HPDE6-E6E7 (cell line): Measurements from ENCODE around the gene TBC1D22A.

Source experiments
- DNase-seq: peaks from one replicate; pipeline ENCODE4 v3.0.0; 2011; ENCODE audit warnings: missing footprints; ENCODE audit errors: extremely low spot score

The TBC1D22A gene

DNA sequence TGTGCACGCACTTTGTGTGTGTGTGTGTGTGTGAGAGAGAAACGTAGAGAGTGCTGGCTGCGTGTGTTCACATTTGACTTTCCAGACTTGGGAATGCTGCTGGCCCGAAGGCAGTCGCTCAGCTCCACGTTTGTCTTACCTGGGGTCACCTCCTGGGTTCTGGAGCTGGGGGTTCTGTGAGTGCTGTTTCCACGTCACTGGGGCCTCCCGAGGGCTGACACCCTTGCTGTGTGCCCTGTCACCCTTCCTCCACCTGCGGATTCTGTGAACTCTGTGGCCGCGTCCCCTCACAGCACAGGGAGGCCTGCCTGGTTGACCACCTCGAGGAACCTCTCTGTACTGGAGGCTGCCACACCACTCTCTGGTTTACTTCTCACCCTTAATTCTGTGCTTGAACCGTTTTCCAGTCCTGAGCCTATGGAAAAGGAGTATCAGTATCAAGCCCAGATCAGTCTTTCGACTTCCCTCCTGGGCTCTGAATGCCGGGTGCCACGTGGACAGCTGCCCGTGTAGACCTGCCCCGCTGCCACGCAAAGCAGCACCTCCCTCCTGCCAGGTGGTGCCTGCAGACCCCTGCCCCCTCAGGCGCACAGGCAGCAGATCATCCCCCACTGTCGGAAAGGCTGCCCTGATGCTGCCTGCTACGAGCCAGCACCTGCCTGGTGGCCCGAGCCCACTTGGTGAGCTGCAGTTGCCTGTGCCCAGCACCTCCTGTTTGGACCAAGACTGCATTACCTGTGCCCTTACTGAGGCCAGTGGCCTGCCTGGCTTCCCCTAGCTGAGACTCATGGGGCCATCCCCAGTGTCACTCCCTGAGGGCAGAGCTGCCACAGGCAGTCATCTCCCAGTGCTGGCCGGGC lies 233.3 kb downstream of the TBC1D22A start:
- no peak for DNase-seq

DNA sequence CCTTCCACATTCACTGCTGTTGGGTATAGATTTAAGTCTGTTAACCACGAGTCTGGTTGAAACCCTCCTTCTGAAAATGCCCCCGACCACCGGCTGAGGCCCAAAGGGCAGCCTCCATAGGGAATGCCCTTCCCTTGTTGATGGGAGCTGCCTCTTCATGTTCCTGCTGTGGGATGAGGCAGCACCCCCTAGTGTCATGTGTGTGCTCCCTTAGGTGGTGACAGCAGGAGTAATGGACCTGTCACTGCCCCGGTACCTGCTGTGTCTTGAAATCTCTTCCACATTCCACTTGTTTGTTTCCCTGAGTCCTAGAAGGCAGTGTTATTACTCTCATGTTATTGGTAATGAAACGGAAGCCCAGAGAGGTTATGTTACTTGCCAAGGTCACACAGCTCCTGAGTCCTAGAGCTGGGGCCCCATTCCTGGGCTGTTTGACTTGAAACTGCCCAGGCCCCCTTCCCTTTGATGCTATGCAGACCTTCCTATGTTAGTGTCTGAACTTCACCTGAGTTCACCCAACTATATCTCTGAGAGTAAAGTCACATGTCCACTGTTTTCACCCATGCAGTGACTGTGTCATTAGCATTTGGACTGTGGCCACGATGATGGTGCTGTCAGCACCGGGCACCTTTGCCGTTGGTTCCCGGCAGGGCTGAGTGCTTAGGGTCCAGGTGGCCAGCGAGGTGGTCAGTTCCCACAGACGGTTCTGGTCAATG lies 234.3 kb downstream of the TBC1D22A start:
- no peak for DNase-seq

DNA sequence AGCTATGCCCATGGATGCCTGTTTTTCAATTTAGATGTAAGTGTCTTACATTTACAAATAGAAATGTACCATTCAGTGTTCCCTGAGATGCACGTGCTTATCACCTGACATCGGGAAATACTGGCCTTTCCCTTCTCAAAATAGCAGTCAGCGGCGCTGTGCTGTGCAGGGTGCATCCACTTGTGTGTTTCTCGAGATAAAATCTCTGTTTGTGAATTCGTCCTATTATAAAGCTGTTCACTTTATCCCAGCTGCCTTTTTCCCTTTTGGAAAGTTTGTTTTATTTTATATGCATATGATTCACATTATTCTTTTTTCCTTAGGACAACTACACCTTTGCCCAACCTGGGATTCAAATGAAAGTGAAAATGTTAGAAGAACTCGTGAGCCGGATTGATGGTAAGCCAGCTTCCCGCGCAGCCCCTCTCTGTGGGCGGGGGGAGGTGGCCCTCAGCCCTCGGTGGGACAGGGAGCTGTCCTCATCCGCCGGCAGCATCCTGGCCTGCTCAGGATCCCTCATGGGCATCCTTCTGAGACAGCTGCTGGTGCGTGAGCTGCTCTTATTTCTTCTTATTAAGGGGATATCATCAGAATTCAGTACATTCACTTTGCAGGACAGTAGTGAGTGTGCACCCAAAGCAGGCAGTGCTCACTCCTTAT lies 235.0 kb downstream of the TBC1D22A start:
- no peak for DNase-seq

- no peak for DNase-seq
These were observed 235.9 kb downstream of the TBC1D22A start for GRCh38 chr22:46998331-46998730.

GRCh38 chr22:47000256-47000655 lies 237.8 kb downstream of the TBC1D22A start:
- DNase-seq = no peak

- no peak for DNase-seq
These were observed 238.4 kb downstream of the TBC1D22A start for GRCh38 chr22:47000888-47001287.

DNA sequence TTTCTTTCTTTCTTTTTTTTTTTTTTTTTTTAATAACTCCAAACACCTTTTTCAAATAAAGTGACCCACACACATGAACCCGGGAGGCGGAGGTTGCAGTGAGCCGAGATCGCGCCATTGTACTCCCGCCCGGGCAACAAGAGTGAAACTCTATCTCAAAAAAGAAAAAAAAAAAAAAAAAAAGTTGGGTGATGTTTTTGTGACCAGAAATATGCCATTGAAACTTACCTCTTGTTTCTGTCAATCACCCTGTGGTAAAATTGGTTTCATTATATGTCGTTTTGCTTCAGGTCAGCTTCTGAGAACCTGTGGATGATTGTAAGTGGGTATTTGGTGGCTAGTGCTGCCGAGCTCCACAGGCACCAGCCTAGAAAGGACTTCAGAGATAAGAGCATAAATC lies 238.8 kb downstream of the TBC1D22A start:
- DNase-seq = no peak

GRCh38 chr22:47002692-47003091 lies 240.2 kb downstream of the TBC1D22A start:
- DNase-seq = no peak

DNA sequence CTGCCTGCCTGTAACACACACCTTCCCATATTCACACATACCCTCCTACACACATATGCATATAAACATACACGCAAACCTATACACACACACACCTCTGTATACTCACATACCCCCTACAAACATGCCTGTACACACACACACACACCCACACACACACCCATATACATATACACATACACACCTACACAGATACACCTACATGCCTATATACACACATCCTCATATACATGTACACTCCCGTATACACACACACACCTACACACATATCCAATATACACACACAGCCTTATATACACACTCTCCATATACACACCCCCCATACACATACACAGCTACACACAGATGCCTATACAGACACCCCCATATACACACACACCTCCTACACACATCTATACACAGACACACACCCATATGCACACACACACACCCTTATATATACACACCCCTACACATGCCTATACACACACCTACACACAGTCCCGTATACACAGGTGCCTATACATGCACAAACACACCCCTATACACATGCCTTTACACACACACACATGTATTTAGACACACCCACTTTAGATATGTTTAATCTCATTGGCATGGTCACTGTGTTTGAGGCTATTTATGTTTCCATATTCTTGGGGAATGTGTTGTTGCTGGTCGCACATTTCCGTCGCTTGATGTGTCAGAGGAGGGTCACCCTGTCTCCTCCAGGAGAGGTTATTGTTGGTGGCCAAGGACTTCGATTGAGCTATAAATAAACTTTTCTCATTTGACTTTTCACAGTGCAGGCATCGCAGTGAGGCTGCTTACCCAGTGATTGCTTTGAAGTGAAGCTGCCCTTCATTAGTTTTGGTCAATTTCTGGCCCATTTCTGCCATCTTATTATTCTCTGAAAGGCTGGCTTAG lies 243.3 kb downstream of the TBC1D22A start:
- DNase-seq = no peak

DNA sequence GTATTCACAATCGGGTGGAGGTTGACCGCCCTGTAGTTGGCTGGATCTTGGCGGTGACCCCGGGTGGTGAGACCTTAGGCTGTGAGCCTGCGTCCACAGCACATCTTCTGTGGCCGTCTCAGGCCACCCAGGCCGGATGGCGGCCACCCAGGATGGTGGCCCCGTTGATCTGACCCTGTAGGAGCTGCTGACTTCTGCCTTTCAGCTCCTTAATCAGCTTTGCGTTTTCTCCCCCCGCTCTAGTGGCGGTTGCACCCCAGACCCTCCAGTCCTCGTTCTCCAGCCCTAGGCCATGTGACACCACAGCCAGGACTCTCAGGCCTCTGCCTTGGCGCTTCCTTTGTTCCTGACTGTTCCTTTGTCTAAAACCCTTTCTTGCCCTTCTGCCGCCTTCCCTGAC lies 244.0 kb downstream of the TBC1D22A start:
- no peak for DNase-seq

DNA sequence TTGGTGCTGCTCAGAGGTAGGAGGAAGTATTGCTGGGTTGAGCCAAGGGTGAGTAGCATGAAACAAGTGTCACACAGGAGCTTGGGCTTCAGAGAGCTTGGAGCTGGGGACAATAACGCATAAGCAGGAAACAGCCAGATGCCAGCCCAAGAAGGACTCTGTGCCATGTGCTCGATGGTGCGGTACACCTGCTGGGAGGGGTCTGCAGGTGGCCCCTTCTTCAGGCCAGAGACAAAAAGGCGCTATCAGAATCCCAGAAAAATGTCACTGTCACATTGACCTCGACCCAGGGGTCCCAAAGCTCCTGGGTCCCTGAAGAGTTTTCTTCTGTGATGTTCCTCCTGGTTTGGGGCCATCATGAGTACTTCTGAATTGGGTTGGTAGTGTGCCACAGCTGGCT lies 244.4 kb downstream of the TBC1D22A start:
- no peak for DNase-seq

DNA sequence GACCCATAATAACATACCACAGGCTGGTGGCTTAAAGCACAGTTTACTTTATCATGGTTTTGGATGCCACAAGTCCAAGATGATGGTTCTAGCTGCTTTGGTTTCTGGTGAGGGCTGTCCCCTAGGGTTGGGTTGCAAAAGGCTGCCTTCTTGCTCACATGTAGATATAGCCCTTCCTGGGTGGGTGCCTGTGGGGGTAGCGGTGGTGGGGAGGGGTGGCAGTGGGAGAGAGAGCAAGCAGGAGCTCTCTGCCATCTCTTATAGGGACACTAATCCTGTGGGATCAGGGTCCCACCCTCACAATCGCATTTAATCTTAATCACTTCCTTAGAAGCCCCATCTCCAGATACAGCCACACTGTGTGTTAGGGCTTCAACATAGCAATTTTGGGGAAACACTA lies 245.0 kb downstream of the TBC1D22A start:
- DNase-seq = no peak

DNA sequence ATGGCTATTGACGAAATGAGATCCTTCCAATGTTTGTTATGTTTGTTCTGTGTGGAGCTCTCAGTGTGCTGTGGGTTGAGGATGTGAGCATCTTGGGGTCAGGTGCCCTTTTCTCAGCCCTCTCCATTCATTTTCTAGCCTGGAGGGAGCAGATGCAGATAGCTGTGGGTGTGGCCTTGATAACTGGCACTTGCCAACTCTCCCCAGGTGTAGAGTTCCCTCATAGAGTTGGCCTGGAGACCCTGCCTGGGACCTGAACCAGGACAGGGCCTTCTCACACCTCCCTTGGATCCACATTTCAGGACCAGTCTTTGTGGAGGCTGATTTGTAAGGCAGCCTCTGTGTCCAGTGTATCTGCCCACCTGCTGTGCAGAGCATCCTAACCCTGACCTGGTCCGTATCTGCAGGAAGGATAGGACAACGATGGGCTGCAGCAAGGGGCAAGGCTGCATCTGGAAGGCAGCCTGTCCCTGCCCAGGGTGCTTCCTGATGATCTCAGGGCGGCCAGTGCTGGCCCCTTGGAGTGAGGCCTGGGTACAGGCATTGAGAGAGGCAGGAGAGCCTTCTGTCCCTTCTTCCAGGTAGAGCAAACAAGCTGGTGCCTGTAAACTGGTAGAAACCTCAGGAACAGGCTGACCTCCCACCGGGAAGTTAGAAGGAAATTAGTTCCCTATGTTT lies 245.9 kb downstream of the TBC1D22A start:
- no peak for DNase-seq

- DNase-seq = no peak
These were observed 247.1 kb downstream of the TBC1D22A start for GRCh38 chr22:47009304-47010101.

GRCh38 chr22:47010211-47010610 lies 247.8 kb downstream of the TBC1D22A start:
- no peak for DNase-seq

GRCh38 chr22:47011131-47011858 lies 248.8 kb downstream of the TBC1D22A start:
- no peak for DNase-seq

DNA sequence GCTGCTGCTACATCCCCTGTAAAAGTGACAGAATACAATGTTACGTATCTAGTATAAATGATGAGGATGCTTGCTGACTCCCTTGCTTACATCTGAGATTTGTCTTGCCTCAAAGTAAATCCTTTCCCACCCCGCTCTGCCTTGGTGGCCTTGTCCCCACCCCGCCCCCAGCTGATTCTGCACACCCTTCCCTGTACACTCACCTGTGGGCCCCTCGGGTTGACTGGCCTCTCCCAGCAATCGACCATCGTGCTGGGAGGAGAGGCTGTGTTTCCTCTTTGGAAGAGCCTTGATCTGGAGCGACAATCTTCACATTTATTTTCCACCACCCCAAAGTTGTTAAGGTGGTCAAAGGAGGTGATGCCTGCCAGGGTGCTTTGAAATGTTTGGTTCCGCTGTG lies 249.4 kb downstream of the TBC1D22A start:
- no peak for DNase-seq

GRCh38 chr22:47012589-47013370 lies 250.3 kb downstream of the TBC1D22A start:
- no peak for DNase-seq
